Liver (tissue), 9 donors: ENCODE results near the gene SIPA1L3. TPM values are rescaled to one million over a fixed set of nuclear protein-coding genes. Genes with fewer than 3 reads are reported as not detected.
"Not testable (repeated sequence)": the region's sequence is repeated elsewhere in the genome, so short reads cannot be mapped to it uniquely, and the experiment has no call there.

Experiments
- DNase-seq: peaks from one replicate; pipeline ENCODE4 v3.0.0-alpha.2; 2017; ENCODE audit warnings: low spot score
- H3K27ac ChIP-seq, 2 donors: one replicate each; pipeline ENCODE4 v1.7.0; 2013; ENCODE audit warnings: inconsistent platforms in 2 of 2, low read length in 2 of 2, control low read depth in 1 of 2, low read depth in 1 of 2, mild to moderate bottlenecking in 1 of 2
- H3K27me3 ChIP-seq, 4 donors: one replicate each; pipeline versions ENCODE4 v1.6.1 to v1.7.0; 2013; ENCODE audit warnings: low read length in 3 of 4, inconsistent platforms in 1 of 4, mild to moderate bottlenecking in 1 of 4, moderate library complexity in 1 of 4; ENCODE audit not compliant: control insufficient read depth in 4 of 4, insufficient read depth in 4 of 4
- H3K36me3 ChIP-seq, 4 donors: one replicate each; pipeline versions ENCODE4 v1.6.1 to v1.7.0; 2013; ENCODE audit warnings: low read length in 3 of 4, mild to moderate bottlenecking in 3 of 4, low read depth in 1 of 4, moderate library complexity in 1 of 4; ENCODE audit not compliant: control insufficient read depth in 4 of 4, insufficient read depth in 3 of 4
- H3K4me1 ChIP-seq, 4 donors: one replicate each; pipeline versions ENCODE4 v1.6.1 to v1.7.0; 2013; ENCODE audit warnings: low read length in 3 of 4, mild to moderate bottlenecking in 3 of 4, moderate library complexity in 1 of 4; ENCODE audit not compliant: control insufficient read depth in 4 of 4, insufficient read depth in 4 of 4
- H3K4me3 ChIP-seq, 3 donors: one replicate each; pipeline versions ENCODE4 v1.6.1 to v1.7.0; 2013; ENCODE audit warnings: low read length in 3 of 3, control low read depth in 1 of 3, low read depth in 1 of 3, mild to moderate bottlenecking in 1 of 3
- H3K9ac ChIP-seq, 2 donors: one replicate each; pipeline ENCODE4 v1.7.0; 2013; ENCODE audit warnings: low read length in 2 of 2, mild to moderate bottlenecking in 2 of 2, moderate library complexity in 2 of 2, control low read depth in 1 of 2, low read depth in 1 of 2
- H3K9me3 ChIP-seq, 4 donors: one replicate each; pipeline versions ENCODE4 v1.6.1 to v1.7.0; 2013; ENCODE audit warnings: low read length in 3 of 4; ENCODE audit not compliant: control insufficient read depth in 4 of 4
- ATF3 ChIP-seq: IDR thresholded peaks from 2 replicates; pipeline ENCODE4 v1.6.1; 2016; ENCODE audit warnings: antibody characterized with exemption
- EGR1 ChIP-seq, 2 donors: IDR thresholded peaks; 2 replicates each; pipeline ENCODE4 v1.6.1; 2016 to 2018; ENCODE audit warnings: antibody characterized with exemption in 2 of 2, low read depth in 2 of 2
- FOXA1 ChIP-seq: IDR thresholded peaks from 2 replicates; pipeline ENCODE4 v1.6.1; 2016; ENCODE audit warnings: antibody characterized with exemption
- FOXA2 ChIP-seq: IDR thresholded peaks from 2 replicates; pipeline ENCODE4 v1.6.1; 2016; ENCODE audit warnings: antibody characterized with exemption
- HNF4A ChIP-seq, 2 donors: conservative IDR thresholded peaks; 2 replicates each; pipeline ENCODE4 v1.6.1; 2016; ENCODE audit warnings: antibody characterized with exemption in 2 of 2, mild to moderate bottlenecking in 2 of 2
- HNF4G ChIP-seq: IDR thresholded peaks from 2 replicates; pipeline ENCODE4 v1.6.1; 2016; ENCODE audit warnings: antibody characterized with exemption
- JUND ChIP-seq, 2 donors: IDR thresholded peaks; 2 replicates each; pipeline ENCODE4 v1.6.1; 2016; ENCODE audit warnings: antibody characterized with exemption in 2 of 2
- NR2F2 ChIP-seq: IDR thresholded peaks from 2 replicates; pipeline ENCODE4 v1.6.1; 2016; ENCODE audit warnings: antibody characterized with exemption
- RAD21 ChIP-seq, 2 donors: IDR thresholded peaks; 2 replicates each; pipeline ENCODE4 v1.6.1; 2016; ENCODE audit warnings: antibody characterized with exemption in 2 of 2, mild to moderate bottlenecking in 2 of 2
- RXRA ChIP-seq, 2 donors: IDR thresholded peaks; 2 replicates each; pipeline ENCODE4 v1.6.1; 2017 to 2018; ENCODE audit warnings: antibody characterized with exemption in 2 of 2, mild to moderate bottlenecking in 1 of 2
- SP1 ChIP-seq: IDR thresholded peaks from 2 replicates; pipeline ENCODE4 v1.6.1; 2018; ENCODE audit warnings: antibody characterized with exemption, mild to moderate bottlenecking
- TAF1 ChIP-seq: conservative IDR thresholded peaks from 2 replicates; pipeline ENCODE4 v1.6.1; 2016; ENCODE audit warnings: antibody characterized with exemption, mild to moderate bottlenecking
- WGBS: extraction: QIAGEN DNeasy Blood & Tissue Kit; methylation state at CpG from one replicate; pipeline ENCODE4 v1.1.7; 2013; 5-methylcytosine and 5-hydroxymethylcytosine counted together
- polyA plus RNA-seq, 2 donors: library from polyadenylated mRNA; stranded (reverse) in 1 of 2; unstranded in 1 of 2; fragments of 200-250 nt in 1 of 2; fragments of >200 nt in 1 of 2; fragmentation: Nextera tagmentation in 1 of 2; extraction: Ambion mirVana in 1 of 2; gene quantifications; one replicate each; pipeline versions ENCODE4 v1.2.1 to v1.2.3, GENCODE V29; 2013 to 2015
- total RNA-seq, 2 donors: library from RNA; depleted of rRNA; stranded (reverse); fragments of >200 nt; gene quantifications; one replicate each; pipeline ENCODE4 v1.2.3, GENCODE V29; 2014
- TF ChIP-seq, protein P1 (sequence below): IDR thresholded peaks from 2 replicates; pipeline ENCODE4 v1.6.1; 2016; ENCODE audit warnings: antibody characterized with exemption
- donor health status: healthy.
- donor health status: healthy.
- donor health status: healthy.
- donor health status: healthy.
- donor health status: healthy.

SIPA1L3 gene
- total and polyA plus RNA-seq, 4 donors = 2.4 to 10.0 (median 4.4) TPM

DNA sequence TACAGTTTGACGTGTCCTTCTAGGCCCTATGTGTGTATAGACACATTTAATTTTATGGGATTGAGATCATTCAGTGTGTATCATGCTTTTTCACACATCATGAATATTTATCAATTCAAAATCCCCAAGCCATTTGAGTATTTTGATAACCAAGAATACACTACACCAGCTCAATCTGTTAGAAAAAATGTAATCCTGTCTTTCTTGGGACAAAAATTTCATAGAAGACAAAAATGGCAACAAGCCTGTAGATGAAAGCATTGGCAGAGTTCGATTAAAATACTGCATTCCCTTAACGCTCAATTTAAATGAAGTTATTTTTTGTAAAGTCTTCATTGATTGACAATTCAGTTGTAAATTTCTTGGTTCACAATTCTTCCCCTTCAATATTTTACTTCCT is 42.5 kb upstream of the SIPA1L3 start:
- Histone ChIP-seq H3K4me3 (no peak overlapping the region), H3K27ac (no peak overlapping the region), H3K36me3 (no peaks in the 10 kb centered on the region), H3K9me3 (peaks cover 0 to 2% (median 0%) of the 10 kb centered on the region in 4 donors), H3K27me3 (no peaks in the 10 kb centered on the region), H3K9ac (no peak overlapping the region), H3K4me1 (no peaks in the 10 kb centered on the region)
- no peak for DNase-seq
- 92% methylated on average over 3 of the region's 3 CpGs for WGBS
- TF ChIP-seq RAD21 (IDR thresholded peaks at IDR 0.05) = no peak

- not testable (repeated sequence) for H3K36me3 ChIP-seq, H3K4me3 ChIP-seq, H3K4me1 ChIP-seq, H3K9ac ChIP-seq, H3K27ac ChIP-seq, H3K9me3 ChIP-seq, H3K27me3 ChIP-seq, DNase-seq
- WGBS = 77% methylated on average over 8 of the region's 9 CpGs
Observed at GRCh38 chr19:37865930-37866329, 41.1 kb upstream of the SIPA1L3 start.

DNA sequence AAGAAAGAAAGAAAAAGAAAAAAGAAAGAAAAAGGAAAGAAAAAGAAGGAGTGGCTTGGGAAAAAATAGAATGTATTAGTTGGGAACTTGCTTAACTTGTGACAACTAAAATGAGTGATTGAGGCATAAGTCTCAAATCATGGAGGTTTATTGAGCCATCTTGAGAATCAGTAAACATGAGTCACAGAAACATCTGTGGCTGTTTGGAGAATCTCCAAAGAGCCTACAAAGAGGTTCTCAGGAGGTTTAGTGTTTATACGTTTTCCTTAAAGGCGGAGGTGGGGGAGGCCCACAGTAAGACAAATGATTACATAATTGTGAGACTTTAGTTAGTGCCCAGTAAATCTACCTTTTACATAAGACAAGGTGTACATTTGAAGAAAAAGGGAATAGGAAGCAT is 39.2 kb upstream of the SIPA1L3 start:
- Histone ChIP-seq H3K36me3 (no peaks in the 10 kb centered on the region), H3K4me3 (no peak overlapping the region), H3K27me3 (no peaks in the 10 kb centered on the region), H3K9ac (no peak overlapping the region), H3K9me3 (peaks cover 0 to 3% (median under 1%) of the 10 kb centered on the region in 4 donors), H3K27ac (no peak overlapping the region), H3K4me1 (no peaks in the 10 kb centered on the region)
- DNase-seq = no peak
- no peak for TF ChIP-seq TAF1
- WGBS = 69% methylated on average over 2 of the region's 2 CpGs

DNA sequence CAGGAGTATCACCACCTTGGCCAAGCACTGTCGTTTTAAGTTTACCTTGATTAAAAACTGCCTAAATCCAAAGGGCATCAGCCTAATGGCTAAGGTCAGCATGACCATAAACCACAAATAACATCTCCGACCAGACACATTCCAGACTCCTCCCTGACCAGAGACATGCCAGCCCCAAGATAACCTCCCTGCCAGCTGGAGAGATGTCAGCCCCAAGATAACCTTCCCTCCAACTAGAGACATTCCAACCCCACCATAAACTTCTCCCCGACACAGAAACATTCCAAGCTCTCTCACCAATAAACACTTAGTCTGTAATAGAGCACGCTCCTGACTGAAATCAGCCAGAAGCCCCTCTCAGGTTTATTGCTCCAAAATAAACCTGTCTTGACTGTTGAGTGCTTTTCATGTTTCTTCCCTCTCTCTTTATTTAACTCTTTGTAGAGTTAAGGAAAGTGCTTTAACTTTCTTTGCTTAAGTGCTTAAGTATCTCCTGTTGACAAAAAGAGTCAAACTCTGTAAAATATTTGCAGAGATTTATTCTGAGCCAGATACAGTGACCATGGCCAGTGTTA is 37.2 kb upstream of the SIPA1L3 start:
- no peaks in the 10 kb centered on the region for H3K27me3 ChIP-seq
- no peak for TF ChIP-seq ATF3
- no peak for TF ChIP-seq TAF1
- no peak for TF ChIP-seq FOXA1
- TF ChIP-seq NR2F2 = no peak
- no peak for TF ChIP-seq JUND (IDR thresholded peaks at IDR 0.05)
- no peak for TF ChIP-seq HNF4G
- TF ChIP-seq SP1 = no peak
- no peak for TF ChIP-seq EGR1 (IDR thresholded peaks at IDR 0.05; ENCODE audit: low read depth in 2 of 2)
- no peak for TF ChIP-seq RXRA (IDR thresholded peaks at IDR 0.05)
- TF ChIP-seq RAD21 (IDR thresholded peaks at IDR 0.05) = no peak
- TF ChIP-seq HNF4A (conservative IDR thresholded peaks at IDR 0.05) = no peak
- TF ChIP-seq FOXA2 = no peak
- TF ChIP-seq, protein P1, sequence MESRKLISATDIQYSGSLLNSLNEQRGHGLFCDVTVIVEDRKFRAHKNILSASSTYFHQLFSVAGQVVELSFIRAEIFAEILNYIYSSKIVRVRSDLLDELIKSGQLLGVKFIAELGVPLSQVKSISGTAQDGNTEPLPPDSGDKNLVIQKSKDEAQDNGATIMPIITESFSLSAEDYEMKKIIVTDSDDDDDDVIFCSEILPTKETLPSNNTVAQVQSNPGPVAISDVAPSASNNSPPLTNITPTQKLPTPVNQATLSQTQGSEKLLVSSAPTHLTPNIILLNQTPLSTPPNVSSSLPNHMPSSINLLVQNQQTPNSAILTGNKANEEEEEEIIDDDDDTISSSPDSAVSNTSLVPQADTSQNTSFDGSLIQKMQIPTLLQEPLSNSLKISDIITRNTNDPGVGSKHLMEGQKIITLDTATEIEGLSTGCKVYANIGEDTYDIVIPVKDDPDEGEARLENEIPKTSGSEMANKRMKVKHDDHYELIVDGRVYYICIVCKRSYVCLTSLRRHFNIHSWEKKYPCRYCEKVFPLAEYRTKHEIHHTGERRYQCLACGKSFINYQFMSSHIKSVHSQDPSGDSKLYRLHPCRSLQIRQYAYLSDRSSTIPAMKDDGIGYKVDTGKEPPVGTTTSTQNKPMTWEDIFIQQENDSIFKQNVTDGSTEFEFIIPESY = no peak
- 64% methylated on average over 4 of the region's 4 CpGs for WGBS
- H3K4me3 ChIP-seq = no peak overlapping the region
- no peak overlapping the region for H3K9ac ChIP-seq
- no peaks in the 10 kb centered on the region for H3K36me3 ChIP-seq
- H3K27ac ChIP-seq = no peak overlapping the region
- no peaks in the 10 kb centered on the region for H3K4me1 ChIP-seq
- H3K9me3 ChIP-seq = peaks cover 0 to 3% (median under 1%) of the 10 kb centered on the region in 4 donors
- DNase-seq = no peak
